ENCODE measurements around the gene NDN.

GRCh38 chr15:23645371-23646164 lies 41.5 kb downstream of the NDN start:
- TF ChIP-seq CTCF (IDR thresholded peaks at IDR 0.05) (no peak), POLR2A (IDR thresholded peaks at IDR 0.05) (no peak)
